OCI-LY1 (cell line): ENCODE measurements around the gene CCM2.

Experiments used
- EZH2 ChIP-seq: fragments of 200-600 bp; sonication (generic), shearing (Covaris generic); IDR thresholded peaks from 2 replicates; pipeline ENCODE4 v1.8.0; 2017; ENCODE audit warnings: borderline replicate concordance, mixed run types, mild to moderate bottlenecking, antibody characterized with exemption, low read length, moderate library complexity, mixed read lengths
- TF ChIP-seq, protein P1 (sequence below): fragments of 200-600 bp; sonication (generic), shearing (Covaris generic); IDR thresholded peaks from 2 replicates; pipeline ENCODE4 v1.5.1; 2017; ENCODE audit warnings: mild to moderate bottlenecking, antibody characterized with exemption, low read length, moderate library complexity, mixed read lengths

DNA sequence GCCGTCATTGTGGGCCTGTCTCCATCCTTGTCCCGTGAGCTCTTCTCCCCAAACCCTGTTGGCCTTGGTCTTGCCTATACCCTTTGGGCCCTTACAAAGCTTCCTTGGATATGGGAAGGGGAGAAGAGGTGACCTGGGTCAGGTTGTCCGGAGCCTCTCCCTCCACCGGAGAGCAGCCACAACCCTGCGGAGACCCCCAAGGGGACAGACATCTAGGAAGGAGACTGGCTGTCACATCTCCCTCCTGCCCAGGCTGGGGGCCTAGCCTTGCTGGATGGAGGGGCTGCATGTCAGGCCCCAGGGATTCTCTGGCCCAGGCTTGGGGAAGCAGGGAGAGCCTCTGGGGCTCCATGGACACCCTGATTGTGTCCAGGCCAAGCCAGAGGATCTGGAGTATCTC is 76.9 kb downstream of the CCM2 start:
- TF ChIP-seq, protein P1, sequence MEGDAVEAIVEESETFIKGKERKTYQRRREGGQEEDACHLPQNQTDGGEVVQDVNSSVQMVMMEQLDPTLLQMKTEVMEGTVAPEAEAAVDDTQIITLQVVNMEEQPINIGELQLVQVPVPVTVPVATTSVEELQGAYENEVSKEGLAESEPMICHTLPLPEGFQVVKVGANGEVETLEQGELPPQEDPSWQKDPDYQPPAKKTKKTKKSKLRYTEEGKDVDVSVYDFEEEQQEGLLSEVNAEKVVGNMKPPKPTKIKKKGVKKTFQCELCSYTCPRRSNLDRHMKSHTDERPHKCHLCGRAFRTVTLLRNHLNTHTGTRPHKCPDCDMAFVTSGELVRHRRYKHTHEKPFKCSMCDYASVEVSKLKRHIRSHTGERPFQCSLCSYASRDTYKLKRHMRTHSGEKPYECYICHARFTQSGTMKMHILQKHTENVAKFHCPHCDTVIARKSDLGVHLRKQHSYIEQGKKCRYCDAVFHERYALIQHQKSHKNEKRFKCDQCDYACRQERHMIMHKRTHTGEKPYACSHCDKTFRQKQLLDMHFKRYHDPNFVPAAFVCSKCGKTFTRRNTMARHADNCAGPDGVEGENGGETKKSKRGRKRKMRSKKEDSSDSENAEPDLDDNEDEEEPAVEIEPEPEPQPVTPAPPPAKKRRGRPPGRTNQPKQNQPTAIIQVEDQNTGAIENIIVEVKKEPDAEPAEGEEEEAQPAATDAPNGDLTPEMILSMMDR, result no peak
- TF ChIP-seq EZH2, result no peak
